Mucosa of rectum (tissue), 2 donors: ENCODE data around the gene GALNT5.
A peak's percentile ranks its signal among the peaks of the same experiment; 100 is the strongest.
"Not testable (repeated sequence)": the region's sequence is repeated elsewhere in the genome, so short reads cannot be mapped to it uniquely, and the experiment has no call there.

Experiments
- H3K27ac ChIP-seq, 2 donors: one replicate each; pipeline ENCODE4 v1.7.0; 2013; ENCODE audit warnings: inconsistent platforms in 2 of 2, low read depth in 2 of 2, low read length in 2 of 2
- H3K27me3 ChIP-seq, 2 donors: one replicate each; pipeline ENCODE4 v1.7.0; 2013; ENCODE audit warnings: low read length in 2 of 2; ENCODE audit not compliant: control insufficient read depth in 2 of 2, insufficient read depth in 2 of 2
- H3K36me3 ChIP-seq, 2 donors: one replicate each; pipeline ENCODE4 v1.7.0; 2013; ENCODE audit warnings: low read length in 2 of 2; ENCODE audit not compliant: control insufficient read depth in 2 of 2, insufficient read depth in 2 of 2
- H3K4me1 ChIP-seq, 2 donors: one replicate each; pipeline ENCODE4 v1.7.0; 2013; ENCODE audit warnings: low read length in 2 of 2, mild to moderate bottlenecking in 1 of 2; ENCODE audit not compliant: control insufficient read depth in 2 of 2, insufficient read depth in 2 of 2
- H3K4me3 ChIP-seq, 2 donors: one replicate each; pipeline ENCODE4 v1.7.0; 2013; ENCODE audit warnings: low read length in 2 of 2
- H3K9ac ChIP-seq, 2 donors: one replicate each; pipeline ENCODE4 v1.7.0; 2013; ENCODE audit warnings: low read length in 2 of 2, low read depth in 1 of 2, mild to moderate bottlenecking in 1 of 2
- H3K9me3 ChIP-seq, 2 donors: one replicate each; pipeline ENCODE4 v1.7.0; 2013; ENCODE audit warnings: low read length in 2 of 2; ENCODE audit not compliant: control insufficient read depth in 2 of 2
- donor health status: healthy.
- donor health status: Normal muscosa, but diverticular disease.

Gene GALNT5, protein sequence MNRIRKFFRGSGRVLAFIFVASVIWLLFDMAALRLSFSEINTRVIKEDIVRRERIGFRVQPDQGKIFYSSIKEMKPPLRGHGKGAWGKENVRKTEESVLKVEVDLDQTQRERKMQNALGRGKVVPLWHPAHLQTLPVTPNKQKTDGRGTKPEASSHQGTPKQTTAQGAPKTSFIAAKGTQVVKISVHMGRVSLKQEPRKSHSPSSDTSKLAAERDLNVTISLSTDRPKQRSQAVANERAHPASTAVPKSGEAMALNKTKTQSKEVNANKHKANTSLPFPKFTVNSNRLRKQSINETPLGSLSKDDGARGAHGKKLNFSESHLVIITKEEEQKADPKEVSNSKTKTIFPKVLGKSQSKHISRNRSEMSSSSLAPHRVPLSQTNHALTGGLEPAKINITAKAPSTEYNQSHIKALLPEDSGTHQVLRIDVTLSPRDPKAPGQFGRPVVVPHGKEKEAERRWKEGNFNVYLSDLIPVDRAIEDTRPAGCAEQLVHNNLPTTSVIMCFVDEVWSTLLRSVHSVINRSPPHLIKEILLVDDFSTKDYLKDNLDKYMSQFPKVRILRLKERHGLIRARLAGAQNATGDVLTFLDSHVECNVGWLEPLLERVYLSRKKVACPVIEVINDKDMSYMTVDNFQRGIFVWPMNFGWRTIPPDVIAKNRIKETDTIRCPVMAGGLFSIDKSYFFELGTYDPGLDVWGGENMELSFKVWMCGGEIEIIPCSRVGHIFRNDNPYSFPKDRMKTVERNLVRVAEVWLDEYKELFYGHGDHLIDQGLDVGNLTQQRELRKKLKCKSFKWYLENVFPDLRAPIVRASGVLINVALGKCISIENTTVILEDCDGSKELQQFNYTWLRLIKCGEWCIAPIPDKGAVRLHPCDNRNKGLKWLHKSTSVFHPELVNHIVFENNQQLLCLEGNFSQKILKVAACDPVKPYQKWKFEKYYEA

GRCh38 chr2:157257312-157258252 is at the start of gene GALNT5:
GALNT5 (plus strand) TSS chr2:157257705; CDS start chr2:157258083, 378 bp downstream.
- Histone ChIP-seq H3K9me3 (no peaks in the 10 kb centered on the region), H3K27ac (peak within 1 kb of the TSS; percentile 87 to 94), H3K4me3 (peak within 1 kb of the TSS; percentile 61 to 82), H3K27me3 (no peaks in the 10 kb centered on the region), H3K36me3 (no peaks in the 10 kb centered on the region), H3K4me1 (peaks cover 9 to 39% of the 10 kb centered on the region in 2 donors), H3K9ac (peak within 1 kb of the TSS; percentile 69 to 76)

GRCh38 chr2:157216286-157216965 is 41.1 kb upstream of the GALNT5 start:
- H3K4me3 ChIP-seq = no peak overlapping the region
- H3K27ac ChIP-seq = no peak overlapping the region
- H3K4me1 ChIP-seq = no peaks in the 10 kb centered on the region
- H3K36me3 ChIP-seq = no peaks in the 10 kb centered on the region
- H3K9ac ChIP-seq = no peak overlapping the region
- H3K9me3 ChIP-seq = no peaks in the 10 kb centered on the region
- no peaks in the 10 kb centered on the region for H3K27me3 ChIP-seq

GRCh38 chr2:157217409-157217808 is 40.1 kb upstream of the GALNT5 start:
- no peaks in the 10 kb centered on the region for H3K36me3 ChIP-seq
- no peak overlapping the region for H3K27ac ChIP-seq
- no peak overlapping the region for H3K4me3 ChIP-seq
- H3K4me1 ChIP-seq = no peaks in the 10 kb centered on the region
- H3K27me3 ChIP-seq = no peaks in the 10 kb centered on the region
- no peaks in the 10 kb centered on the region for H3K9me3 ChIP-seq
- no peak overlapping the region for H3K9ac ChIP-seq

DNA sequence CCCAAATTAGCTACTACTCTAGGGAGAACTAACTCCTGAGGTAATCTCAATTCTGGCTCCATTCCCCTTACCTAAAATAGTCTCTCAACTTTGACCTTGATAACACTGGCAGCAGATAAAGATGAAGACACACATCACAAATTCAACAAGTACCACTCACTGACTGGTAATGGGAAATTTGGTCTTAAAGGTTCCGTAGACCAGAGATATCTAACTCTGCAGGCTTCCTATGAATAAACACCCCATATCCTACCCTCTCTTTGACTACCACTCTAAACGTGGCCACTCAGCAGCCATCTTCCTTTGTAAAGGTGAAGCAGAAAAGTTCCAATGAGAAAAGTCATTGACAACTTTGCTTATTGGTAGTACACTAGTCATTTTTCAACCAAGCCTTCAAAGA is 38.6 kb upstream of the GALNT5 start:
- Histone ChIP-seq H3K27me3 (no peaks in the 10 kb centered on the region), H3K9ac (no peak overlapping the region), H3K4me1 (no peaks in the 10 kb centered on the region), H3K36me3 (no peaks in the 10 kb centered on the region), H3K27ac (no peak overlapping the region), H3K4me3 (no peak overlapping the region), H3K9me3 (no peaks in the 10 kb centered on the region)

DNA sequence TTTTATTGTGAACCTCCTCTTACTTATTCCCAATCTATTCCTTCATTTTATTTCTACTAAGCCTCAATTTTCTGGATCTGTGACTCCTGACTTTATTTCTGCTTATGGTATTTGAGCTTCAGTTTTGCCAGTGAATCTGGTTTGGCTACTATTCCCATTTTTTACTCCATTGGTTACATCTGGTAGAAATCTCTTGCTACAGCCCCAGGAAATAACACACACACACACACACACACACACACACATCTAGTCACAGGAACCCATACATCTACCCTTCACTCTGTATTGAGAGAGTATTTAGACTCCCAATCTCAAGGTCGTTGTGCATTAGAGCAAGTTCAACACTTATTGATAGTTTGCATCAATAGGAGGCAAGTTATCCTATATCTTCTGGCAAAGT is 37.0 kb upstream of the GALNT5 start:
- Histone ChIP-seq H3K4me1 (no peaks in the 10 kb centered on the region), H3K36me3 (no peaks in the 10 kb centered on the region), H3K27ac (no peak overlapping the region), H3K9me3 (no peaks in the 10 kb centered on the region), H3K9ac (no peak overlapping the region), H3K4me3 (no peak overlapping the region), H3K27me3 (no peaks in the 10 kb centered on the region)

DNA sequence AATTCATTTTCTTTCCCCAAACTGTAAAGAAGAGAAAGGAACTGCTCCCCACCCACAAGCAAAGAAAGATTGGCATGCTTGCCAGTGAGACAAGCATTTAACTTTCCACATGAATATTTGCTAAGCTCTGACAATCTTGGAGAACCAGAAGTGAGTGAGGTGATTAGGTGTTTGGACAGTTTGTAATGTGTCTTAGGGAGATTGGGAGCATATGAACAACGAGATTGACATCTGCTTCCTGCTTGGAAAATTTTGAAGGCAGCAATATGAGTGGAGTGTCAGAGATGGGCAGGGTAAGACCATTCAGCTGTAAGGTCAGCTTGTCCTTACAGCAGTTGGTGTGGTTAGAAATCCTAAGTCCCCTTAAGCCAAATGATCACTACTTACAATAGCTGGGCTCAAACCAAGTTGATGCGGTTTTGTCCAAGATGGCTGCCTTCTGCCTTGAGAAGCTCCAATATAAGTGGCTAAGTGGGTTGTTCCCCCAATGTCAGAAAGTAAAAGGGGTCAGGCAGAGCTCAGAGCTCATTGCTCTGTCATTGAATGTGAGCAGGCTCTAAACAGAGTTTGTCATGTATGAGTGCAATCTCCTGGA is 36.0 kb upstream of the GALNT5 start:
- H3K9me3 ChIP-seq = no peaks in the 10 kb centered on the region
- H3K4me3 ChIP-seq = no peak overlapping the region
- H3K27ac ChIP-seq = no peak overlapping the region
- H3K36me3 ChIP-seq = no peaks in the 10 kb centered on the region
- no peak overlapping the region for H3K9ac ChIP-seq
- H3K4me1 ChIP-seq = no peaks in the 10 kb centered on the region
- H3K27me3 ChIP-seq = no peaks in the 10 kb centered on the region

- Histone ChIP-seq H3K4me1 (no peaks in the 10 kb centered on the region), H3K9ac (no peak overlapping the region), H3K36me3 (no peaks in the 10 kb centered on the region), H3K27me3 (no peaks in the 10 kb centered on the region), H3K9me3 (no peaks in the 10 kb centered on the region), H3K4me3 (no peak overlapping the region), H3K27ac (no peak overlapping the region)
Measured at GRCh38 chr2:157223624-157224205, 33.8 kb upstream of the GALNT5 start.

DNA sequence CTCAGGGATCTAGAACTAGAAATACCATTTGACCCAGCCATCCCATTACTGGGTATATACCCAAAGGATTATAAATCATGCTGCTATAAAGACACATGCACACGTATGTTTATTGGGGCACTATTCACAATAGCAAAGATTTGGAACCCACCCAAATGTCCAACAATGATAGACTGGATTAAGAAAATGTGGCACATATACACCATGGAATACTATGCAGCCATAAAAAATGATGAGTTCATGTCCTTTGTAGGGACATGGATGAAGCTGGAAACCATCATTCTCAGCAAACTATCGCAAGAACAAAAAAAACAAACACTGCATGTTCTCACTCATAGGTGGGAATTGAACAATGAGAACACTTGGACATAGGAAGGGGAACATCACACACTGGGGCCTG is 33.1 kb upstream of the GALNT5 start:
- H3K4me3 ChIP-seq, H3K4me1 ChIP-seq, H3K27ac ChIP-seq, H3K27me3 ChIP-seq, H3K36me3 ChIP-seq, H3K9me3 ChIP-seq, H3K9ac ChIP-seq: not testable (repeated sequence)

GRCh38 chr2:157227592-157227991 is 29.9 kb upstream of the GALNT5 start:
- no peaks in the 10 kb centered on the region for H3K4me1 ChIP-seq
- H3K27me3 ChIP-seq = no peaks in the 10 kb centered on the region
- H3K9me3 ChIP-seq = no peaks in the 10 kb centered on the region
- H3K9ac ChIP-seq = no peak overlapping the region
- no peak overlapping the region for H3K4me3 ChIP-seq
- H3K36me3 ChIP-seq = no peaks in the 10 kb centered on the region
- no peak overlapping the region for H3K27ac ChIP-seq
